Inflammatory macrophage treated with lipopolysaccharide for 4 hours (primary cell): ENCODE results near the gene TRUB1.

Source experiments
- DNase-seq: peaks from one replicate; pipeline ENCODE4 v3.0.0-alpha.2; 2020

Gene TRUB1

GRCh38 chr10:114987995-114988394 lies 50.0 kb downstream of the TRUB1 start:
- DNase-seq = no peak

- no peak for DNase-seq
Measured at GRCh38 chr10:114990586-114990985, 52.6 kb downstream of the TRUB1 start.

- DNase-seq = no peak
Measured at GRCh38 chr10:114990991-114991390, 53.0 kb downstream of the TRUB1 start.

- DNase-seq = no peak
Measured at GRCh38 chr10:114992189-114992775, 54.3 kb downstream of the TRUB1 start.

- no peak for DNase-seq
Measured at GRCh38 chr10:114995468-114996247, 57.7 kb downstream of the TRUB1 start.

GRCh38 chr10:114996542-114996941 lies 58.5 kb downstream of the TRUB1 start:
- DNase-seq = no peak

GRCh38 chr10:114998993-114999392 lies 61.0 kb downstream of the TRUB1 start:
- DNase-seq = no peak

- DNase-seq = no peak
Measured at GRCh38 chr10:115001506-115002381, 63.7 kb downstream of the TRUB1 start.

- DNase-seq = no peak
Measured at GRCh38 chr10:115003396-115003795, 65.4 kb downstream of the TRUB1 start.

GRCh38 chr10:115004236-115004862 lies 66.4 kb downstream of the TRUB1 start:
- DNase-seq = no peak

GRCh38 chr10:115005771-115006170 lies 67.8 kb downstream of the TRUB1 start:
- DNase-seq = no peak

- DNase-seq = no peak
Measured at GRCh38 chr10:115018185-115018931, 80.4 kb downstream of the TRUB1 start.

- no peak for DNase-seq
Measured at GRCh38 chr10:115020449-115020848, 82.5 kb downstream of the TRUB1 start.

- DNase-seq = no peak
Measured at GRCh38 chr10:115022733-115023132, 84.7 kb downstream of the TRUB1 start.

- no peak for DNase-seq
Measured at GRCh38 chr10:115023715-115024114, 85.7 kb downstream of the TRUB1 start.

GRCh38 chr10:115024371-115024770 lies 86.4 kb downstream of the TRUB1 start:
- DNase-seq = no peak

GRCh38 chr10:115026056-115026745 lies 88.2 kb downstream of the TRUB1 start:
- no peak for DNase-seq

GRCh38 chr10:115026746-115027140 lies 88.7 kb downstream of the TRUB1 start:
- no peak for DNase-seq
